Spleen (tissue), 7 donors: Measurements from ENCODE around the gene PEX7.

Experiments
- CTCF ChIP-seq, 11 experiments: fragments of 200-600 bp in 7 of 11; fragments of 450-650 bp in 4 of 11; sonication (generic) in 4 of 11; IDR thresholded peaks in 8 of 11; conservative IDR thresholded peaks in 3 of 11; 1 replicate in 7 of 11; 2 replicates in 4 of 11; pipeline versions ENCODE4 v1.4.0 to v1.8.0; 2016 to 2021; ENCODE audit warnings: antibody characterized with exemption in 11 of 11, inconsistent platforms in 4 of 11, mild to moderate bottlenecking in 1 of 11
- POLR2A ChIP-seq, 3 donors: fragments of 450-650 bp; IDR thresholded peaks; one replicate each; pipeline ENCODE4 v1.5.1; 2017; ENCODE audit warnings: antibody characterized with exemption in 3 of 3, mild to moderate bottlenecking in 1 of 3
- donor health status: DM: no; HTN: no; CAD: no; lungs with moderate emphysema.
- donor health status: DM: no; HTN: no; CAD: no.
- donor health status: DM: no; HTN: no; CAD: no.

- TF ChIP-seq CTCF (IDR thresholded peaks at IDR 0.05 in 8 of 11, conservative IDR thresholded peaks at IDR 0.05 in 3 of 11), result no peak
- TF ChIP-seq POLR2A (IDR thresholded peaks at IDR 0.05), result no peak
Measured at GRCh38 chr6:136963259-136963658, 140.9 kb downstream of the PEX7 start.
